GM10847 (cell line): ENCODE data around the gene SIDT2.

Experiments
- POLR2A ChIP-seq: IDR thresholded peaks from 2 replicates; pipeline ENCODE4 v1.6.1; 2011; ENCODE audit not compliant: insufficient read length; ENCODE audit errors: extremely low read depth

The SIDT2 gene

GRCh38 chr11:117185736-117186430, 7.3 kb downstream of the SIDT2 start:
- TF ChIP-seq POLR2A = no peak

- no peak for TF ChIP-seq POLR2A
Observed at GRCh38 chr11:117186431-117186761, 7.9 kb downstream of the SIDT2 start.

- no peak for TF ChIP-seq POLR2A
Observed at GRCh38 chr11:117187007-117187406, 8.5 kb downstream of the SIDT2 start.

GRCh38 chr11:117187428-117187798, 8.9 kb downstream of the SIDT2 start:
- TF ChIP-seq POLR2A = no peak

- no peak for TF ChIP-seq POLR2A
Observed at GRCh38 chr11:117187799-117188481, 9.4 kb downstream of the SIDT2 start.

GRCh38 chr11:117188620-117189081, 10.1 kb downstream of the SIDT2 start:
- TF ChIP-seq POLR2A = no peak

GRCh38 chr11:117189191-117189940, 10.8 kb downstream of the SIDT2 start:
- TF ChIP-seq POLR2A = no peak

- TF ChIP-seq POLR2A = no peak
Observed at GRCh38 chr11:117189941-117190544, 11.5 kb downstream of the SIDT2 start.

GRCh38 chr11:117191680-117192400, 13.3 kb downstream of the SIDT2 start:
- TF ChIP-seq POLR2A = no peak

GRCh38 chr11:117192401-117192875, 13.9 kb downstream of the SIDT2 start:
- no peak for TF ChIP-seq POLR2A

- TF ChIP-seq POLR2A = no peak
Observed at GRCh38 chr11:117193130-117194020, 14.8 kb downstream of the SIDT2 start.

GRCh38 chr11:117194267-117194666, 15.7 kb downstream of the SIDT2 start:
- no peak for TF ChIP-seq POLR2A

- no peak for TF ChIP-seq POLR2A
Observed at GRCh38 chr11:117195258-117195657, 16.7 kb downstream of the SIDT2 start.

- TF ChIP-seq POLR2A = no peak
Observed at GRCh38 chr11:117195761-117196160, 17.2 kb downstream of the SIDT2 start.
